ENCODE data around the gene NDUFA11.
"Not testable (repeated sequence)": the region's sequence is repeated elsewhere in the genome, so short reads cannot be mapped to it uniquely, and the experiment has no call there.

The NDUFA11 gene

DNA sequence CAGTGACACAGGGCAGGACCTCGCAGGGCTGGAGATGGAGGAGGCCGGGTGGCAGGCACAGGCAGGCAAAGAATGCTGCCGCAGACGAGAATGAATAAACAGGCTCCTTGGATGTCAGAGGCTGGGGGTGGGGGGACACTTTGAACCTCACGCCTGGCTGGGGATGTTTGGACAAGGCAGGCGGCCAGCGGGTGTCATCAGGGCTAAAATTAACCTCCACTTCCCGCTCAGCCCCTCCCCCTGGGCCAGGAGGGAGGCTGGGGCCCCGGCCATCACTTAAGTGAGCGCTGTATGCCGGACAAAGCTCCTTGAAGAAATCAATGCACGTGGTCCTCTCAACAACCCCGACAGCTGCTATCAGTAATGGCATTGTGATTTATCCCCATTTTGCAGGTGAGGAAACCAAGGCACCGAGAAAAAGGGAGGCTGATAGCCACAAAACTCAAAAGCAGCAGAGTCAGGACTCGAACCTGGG, 22.9 kb downstream of the NDUFA11 start:
- DNase-seq (ENCODE audit: insufficient read length, low spot score) (no peak), FAIRE-seq (no peak)
- TF ChIP-seq, protein P1, sequence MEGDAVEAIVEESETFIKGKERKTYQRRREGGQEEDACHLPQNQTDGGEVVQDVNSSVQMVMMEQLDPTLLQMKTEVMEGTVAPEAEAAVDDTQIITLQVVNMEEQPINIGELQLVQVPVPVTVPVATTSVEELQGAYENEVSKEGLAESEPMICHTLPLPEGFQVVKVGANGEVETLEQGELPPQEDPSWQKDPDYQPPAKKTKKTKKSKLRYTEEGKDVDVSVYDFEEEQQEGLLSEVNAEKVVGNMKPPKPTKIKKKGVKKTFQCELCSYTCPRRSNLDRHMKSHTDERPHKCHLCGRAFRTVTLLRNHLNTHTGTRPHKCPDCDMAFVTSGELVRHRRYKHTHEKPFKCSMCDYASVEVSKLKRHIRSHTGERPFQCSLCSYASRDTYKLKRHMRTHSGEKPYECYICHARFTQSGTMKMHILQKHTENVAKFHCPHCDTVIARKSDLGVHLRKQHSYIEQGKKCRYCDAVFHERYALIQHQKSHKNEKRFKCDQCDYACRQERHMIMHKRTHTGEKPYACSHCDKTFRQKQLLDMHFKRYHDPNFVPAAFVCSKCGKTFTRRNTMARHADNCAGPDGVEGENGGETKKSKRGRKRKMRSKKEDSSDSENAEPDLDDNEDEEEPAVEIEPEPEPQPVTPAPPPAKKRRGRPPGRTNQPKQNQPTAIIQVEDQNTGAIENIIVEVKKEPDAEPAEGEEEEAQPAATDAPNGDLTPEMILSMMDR (IDR thresholded peaks at IDR 0.05; ENCODE audit: insufficient read depth, missing control alignments), result no peak

DNA sequence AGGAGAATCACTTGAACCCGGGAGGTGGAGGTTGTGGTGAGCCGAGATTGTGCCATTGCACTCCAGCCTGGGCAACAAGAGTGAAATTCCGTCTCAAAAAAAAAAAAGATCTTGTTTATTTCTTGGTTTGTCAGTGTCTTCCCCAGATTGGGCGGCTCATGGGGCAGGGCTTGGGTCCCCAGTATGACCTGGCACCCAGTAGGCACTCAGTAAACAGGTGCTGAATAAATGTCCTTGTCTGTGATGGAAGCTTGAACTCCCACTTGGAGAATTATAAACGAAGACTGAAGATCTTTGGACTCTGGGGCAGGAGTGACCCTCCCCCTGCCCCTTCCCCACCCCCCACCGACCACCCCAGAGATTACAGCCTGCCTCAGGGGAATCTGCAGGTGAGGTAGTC, 23.4 kb downstream of the NDUFA11 start:
- FAIRE-seq, result no peak
- DNase-seq (ENCODE audit: insufficient read length, low spot score), result no peak
- TF ChIP-seq, protein P1 (IDR thresholded peaks at IDR 0.05; ENCODE audit: insufficient read depth, missing control alignments), result no peak

DNA sequence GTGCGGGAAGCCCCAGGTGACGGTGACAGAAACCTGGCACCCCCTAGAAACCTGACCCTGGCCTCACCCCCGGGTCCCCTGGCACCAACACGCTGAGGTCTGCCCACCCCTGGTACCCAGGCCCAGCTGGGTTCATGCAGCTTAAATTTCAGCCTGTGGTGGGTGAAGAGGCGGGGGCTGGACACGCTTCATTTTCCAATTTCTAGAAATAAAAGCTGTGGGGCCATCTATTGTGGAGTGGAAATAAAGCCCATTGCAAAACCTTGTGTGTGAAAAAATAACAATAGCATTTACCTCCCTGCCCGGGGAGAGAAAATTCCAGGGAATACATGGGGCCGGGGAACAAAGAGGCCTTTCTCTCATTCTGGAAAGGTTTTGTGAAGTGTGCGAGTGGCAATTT, 25.7 kb downstream of the NDUFA11 start:
- no peak for FAIRE-seq
- DNase-seq (ENCODE audit: insufficient read length, low spot score), result no peak
- TF ChIP-seq, protein P1 (IDR thresholded peaks at IDR 0.05; ENCODE audit: insufficient read depth, missing control alignments), result no peak

DNA sequence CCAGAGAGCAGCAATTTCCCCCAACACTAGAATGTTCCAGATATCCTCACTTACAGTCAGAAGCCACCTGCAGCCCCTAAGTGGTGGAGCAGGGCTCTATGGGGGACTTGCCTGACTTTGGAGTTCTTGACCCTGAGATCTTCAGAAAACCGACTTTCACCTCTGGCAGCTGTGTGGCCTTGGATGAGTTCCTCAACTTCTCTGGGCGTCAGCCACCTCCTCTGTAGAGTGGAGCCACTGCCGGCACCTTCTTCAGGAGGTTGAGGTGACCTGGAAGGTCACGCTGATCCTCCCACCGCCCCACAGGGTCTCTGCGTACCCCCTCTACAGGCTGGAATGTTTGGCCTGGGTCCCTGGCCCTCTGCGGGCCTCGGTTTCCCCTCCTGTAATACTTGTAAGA, 26.2 kb downstream of the NDUFA11 start:
- DNase-seq (ENCODE audit: insufficient read length, low spot score) (no peak), FAIRE-seq (no peak)
- TF ChIP-seq, protein P1 (IDR thresholded peaks at IDR 0.05; ENCODE audit: insufficient read depth, missing control alignments), result no peak

DNA sequence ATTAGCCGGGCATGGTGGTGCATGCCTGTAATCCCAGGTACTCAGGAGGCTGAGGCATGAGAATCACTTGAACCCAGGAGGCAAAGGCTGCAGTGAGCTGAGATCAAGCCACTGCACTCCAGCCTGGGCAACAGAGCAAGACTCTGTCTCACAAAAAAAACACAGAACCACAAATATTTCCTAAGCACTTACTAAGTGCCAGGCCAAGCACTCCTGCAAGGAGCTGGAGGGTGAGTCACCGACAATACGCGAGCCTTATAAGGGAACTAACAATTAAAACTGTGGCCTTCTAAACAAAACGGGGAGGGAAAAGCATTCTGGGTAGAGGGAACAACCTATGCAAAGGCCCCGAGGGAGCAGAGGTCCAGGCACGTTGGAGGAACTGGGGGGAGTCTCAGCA, 29.1 kb downstream of the NDUFA11 start:
- FAIRE-seq; DNase-seq (ENCODE audit: insufficient read length, low spot score): not testable (repeated sequence)

DNA sequence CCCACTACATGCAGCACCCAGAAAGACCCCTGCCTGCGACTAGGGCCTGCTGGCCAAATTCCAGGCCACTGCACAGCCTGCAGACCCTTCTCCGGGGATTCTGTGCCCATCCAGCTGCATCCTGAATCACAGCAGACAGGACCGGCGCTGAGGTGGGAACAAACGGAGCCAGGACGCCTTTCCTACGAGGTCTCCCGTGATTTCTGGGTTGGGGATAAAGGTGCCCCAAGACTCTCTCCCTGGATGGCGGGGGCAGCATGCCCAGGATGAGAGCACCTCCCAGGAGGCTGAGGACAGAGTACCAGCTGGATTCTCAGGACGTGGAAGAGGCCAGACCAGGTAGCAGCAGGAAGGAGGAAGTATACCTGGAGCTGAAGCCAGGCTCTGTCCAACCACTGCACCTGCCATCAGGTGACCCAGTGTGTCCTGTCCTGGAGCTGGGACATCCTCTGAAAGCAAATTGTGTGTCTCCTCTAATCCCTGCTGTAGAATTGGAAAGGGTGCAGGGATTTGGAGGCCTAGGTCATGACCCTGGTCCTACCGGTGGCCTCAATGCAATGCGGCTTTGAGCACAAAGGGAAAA, 29.9 kb downstream of the NDUFA11 start:
- TF ChIP-seq, protein P1 (IDR thresholded peaks at IDR 0.05; ENCODE audit: insufficient read depth, missing control alignments), result no peak
- FAIRE-seq, result no peak
- DNase-seq (ENCODE audit: insufficient read length, low spot score), result no peak

DNA sequence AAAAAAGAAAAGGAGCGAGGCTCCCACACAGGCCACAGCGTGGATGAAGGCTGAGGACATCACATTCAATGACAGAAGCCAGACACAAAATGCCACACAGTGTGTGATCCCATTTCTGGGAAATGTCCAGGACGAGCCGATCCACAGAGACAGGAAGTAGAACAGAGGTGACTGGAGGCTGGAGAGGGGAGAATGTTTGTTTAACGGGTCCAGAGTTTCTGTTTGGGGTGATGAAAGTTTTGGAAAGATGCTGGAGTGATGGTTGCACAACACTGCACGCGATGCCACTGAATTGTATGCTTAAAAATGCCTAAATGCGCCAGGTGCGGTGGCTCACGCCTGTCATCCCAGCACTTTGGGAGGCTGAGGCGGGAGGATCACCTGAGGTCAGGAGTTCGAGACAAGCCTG, 32.6 kb downstream of the NDUFA11 start:
- FAIRE-seq (no peak), DNase-seq (ENCODE audit: insufficient read length, low spot score) (no peak)
- TF ChIP-seq, protein P1 (IDR thresholded peaks at IDR 0.05; ENCODE audit: insufficient read depth, missing control alignments), result no peak
